Stimulated activated effector memory CD8-positive, alpha-beta T cell treated with anti-CD3 and anti-CD28 coated beads, Interleukin-12 subunit alpha, Interleukin-12 subunit beta, amount 100 ng/mL, for 72 hours (primary cell): ENCODE data around the gene LRMDA.
A peak's percentile ranks its signal among the peaks of the same experiment; 100 is the strongest.

Source experiments
- ATAC-seq: fragments of 150-1000 bp; cut with Tn5 transposase; 2 replicates; pipeline ENCODE4 v1.10.0; 2021
- DNase-seq, 2 donors: peaks; one replicate each; pipeline ENCODE4 v3.0.0; 2021 to 2022; ENCODE audit warnings: low spot score in 2 of 2
- H3K27ac Mint-ChIP-seq: one replicate; pipeline ENCODE4 v1.8.0; 2022; ENCODE audit warnings: mild to moderate bottlenecking, mixed read lengths
- H3K36me3 Mint-ChIP-seq: one replicate; pipeline ENCODE4 v1.8.0; 2022; ENCODE audit warnings: mild to moderate bottlenecking, mixed read lengths
- H3K4me1 Mint-ChIP-seq: one replicate; pipeline ENCODE4 v1.8.0; 2022; ENCODE audit warnings: mixed read lengths
- H3K4me3 Mint-ChIP-seq: one replicate; pipeline ENCODE4 v1.8.0; 2022; ENCODE audit warnings: mild to moderate bottlenecking, mixed read lengths
- H3K9me3 Mint-ChIP-seq: one replicate; pipeline ENCODE4 v1.8.0; 2022; ENCODE audit warnings: mixed read lengths

LRMDA gene

DNA sequence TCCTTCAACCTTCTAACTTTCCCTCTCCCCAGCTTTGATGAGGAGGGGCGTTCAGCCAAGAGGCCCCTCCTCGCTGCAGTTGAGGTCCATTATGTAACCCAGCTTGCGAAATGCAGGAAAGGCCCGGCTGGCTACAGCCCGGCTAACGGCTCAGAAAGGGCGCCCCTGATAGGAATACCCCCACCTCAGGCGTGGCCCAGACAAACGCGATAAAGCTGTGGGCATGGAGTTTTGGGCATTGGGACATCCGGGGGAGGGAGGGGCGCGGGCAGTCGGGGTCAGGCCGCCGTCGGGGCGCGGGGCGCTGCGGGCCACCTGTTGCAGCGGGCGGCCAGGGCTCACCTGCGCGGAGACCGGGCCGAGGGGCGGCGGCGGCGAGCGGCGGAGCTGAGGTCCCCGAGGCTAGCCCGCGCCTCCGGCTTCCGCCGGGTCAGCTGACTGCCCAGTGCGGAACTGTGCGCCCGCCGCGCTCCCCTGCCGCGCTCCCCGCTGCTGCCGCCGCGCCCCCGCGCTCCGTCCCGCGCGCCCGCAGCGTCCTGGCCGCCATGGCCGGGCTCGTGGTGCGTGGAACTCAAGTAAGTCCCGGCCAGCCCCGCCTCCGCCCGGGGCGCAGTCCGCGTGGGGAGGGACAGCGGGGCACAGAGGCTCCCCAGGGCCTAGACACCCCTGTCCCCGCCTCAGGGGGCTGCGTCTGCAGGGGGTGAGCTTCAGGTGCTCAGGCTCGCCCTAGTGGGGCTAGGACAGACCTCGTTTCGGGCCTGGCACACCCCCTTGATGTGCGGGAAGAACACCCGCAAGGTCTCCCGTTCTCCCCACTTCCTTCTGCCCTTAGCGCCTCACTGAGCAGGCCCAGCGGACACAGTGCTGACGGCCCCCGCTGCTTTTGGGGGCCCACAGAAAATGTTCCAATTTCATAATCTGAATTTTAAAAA, at the start of gene LRMDA:
LRMDA (plus strand) TSS at position 445 of the 932 bp plus-strand sequence.
- Mint-ChIP-seq H3K36me3 (no peaks in the 10 kb centered on the region), H3K4me3 (no peak within 1 kb of the TSS), H3K9me3 (no peaks in the 10 kb centered on the region), H3K27ac (no peak within 1 kb of the TSS), H3K4me1 (no peaks in the 10 kb centered on the region)
- DNase-seq (no peak), ATAC-seq (no peak)

DNA sequence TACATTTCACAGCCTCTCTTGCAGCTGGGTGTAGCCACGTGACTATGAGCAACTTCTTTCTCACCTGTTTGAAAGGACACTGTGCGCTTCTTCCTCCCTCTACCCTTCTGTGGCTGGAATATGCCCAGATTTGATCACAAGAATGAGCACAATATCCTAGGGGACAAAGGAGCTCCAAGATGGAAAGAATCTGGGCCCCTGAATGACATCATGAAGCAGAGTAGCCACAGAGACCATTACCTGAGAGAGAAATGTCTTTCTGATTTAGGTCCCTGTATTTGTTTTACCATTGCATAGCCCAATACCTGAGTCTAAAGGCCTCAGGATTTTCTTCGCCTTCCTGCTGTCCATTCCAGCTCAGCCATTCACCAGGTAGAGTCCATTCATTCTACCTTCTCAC, 45.3 kb upstream of the LRMDA start:
- no peak for ATAC-seq
- no peak overlapping the region for H3K4me3 Mint-ChIP-seq
- H3K27ac Mint-ChIP-seq: no peak overlapping the region
- no peaks in the 10 kb centered on the region for H3K36me3 Mint-ChIP-seq
- no peak for DNase-seq
- no peaks in the 10 kb centered on the region for H3K4me1 Mint-ChIP-seq
- H3K9me3 Mint-ChIP-seq: no peaks in the 10 kb centered on the region

DNA sequence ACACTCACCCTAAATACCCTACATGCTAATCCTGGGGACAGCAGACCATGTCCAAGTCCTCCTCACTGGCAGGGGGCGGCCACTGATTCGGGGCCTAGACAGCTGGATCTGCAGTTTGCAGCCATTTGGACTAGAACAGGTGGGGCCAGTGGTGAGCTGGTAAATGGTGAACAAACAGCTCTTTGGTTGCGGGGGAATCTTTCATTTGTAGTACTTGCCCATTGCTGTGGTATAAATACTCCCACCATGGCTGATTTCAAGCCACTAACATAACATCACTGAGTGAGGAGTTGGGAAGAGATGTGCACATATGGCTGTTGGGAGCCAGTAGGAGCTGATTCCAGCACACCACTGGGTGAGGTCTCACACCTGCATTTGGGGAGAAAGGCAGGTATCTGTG, 43.3 kb upstream of the LRMDA start:
- no peaks in the 10 kb centered on the region for H3K9me3 Mint-ChIP-seq
- no peak overlapping the region for H3K4me3 Mint-ChIP-seq
- no peak overlapping the region for H3K27ac Mint-ChIP-seq
- no peaks in the 10 kb centered on the region for H3K4me1 Mint-ChIP-seq
- ATAC-seq (no peak), DNase-seq (no peak)
- H3K36me3 Mint-ChIP-seq: no peaks in the 10 kb centered on the region

DNA sequence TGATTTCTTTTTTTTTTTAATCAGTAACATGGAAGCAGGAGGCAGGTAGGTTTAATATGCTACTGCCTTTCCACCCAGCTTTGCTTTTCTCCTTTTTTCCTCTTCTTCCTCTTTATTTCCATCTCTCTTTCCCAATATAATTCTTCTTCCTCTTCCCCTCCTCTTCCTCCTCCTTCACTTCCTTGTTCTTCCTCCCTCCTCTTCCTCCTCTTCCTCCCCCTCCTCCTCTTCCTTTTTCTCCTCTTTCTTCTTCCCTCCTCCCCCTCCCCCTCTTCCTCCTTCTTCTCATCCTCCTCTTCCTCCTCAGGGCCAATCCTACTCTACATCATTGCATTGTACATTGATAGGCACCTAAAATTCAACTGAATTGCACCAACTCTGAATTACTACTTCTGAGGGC, 41.2 kb upstream of the LRMDA start:
- DNase-seq (no peak), ATAC-seq (no peak)
- Mint-ChIP-seq H3K4me1 (peaks cover 6% of the 10 kb centered on the region), H3K9me3 (no peaks in the 10 kb centered on the region), H3K4me3 (no peak overlapping the region), H3K36me3 (peaks cover 6% of the 10 kb centered on the region), H3K27ac (no peak overlapping the region)

DNA sequence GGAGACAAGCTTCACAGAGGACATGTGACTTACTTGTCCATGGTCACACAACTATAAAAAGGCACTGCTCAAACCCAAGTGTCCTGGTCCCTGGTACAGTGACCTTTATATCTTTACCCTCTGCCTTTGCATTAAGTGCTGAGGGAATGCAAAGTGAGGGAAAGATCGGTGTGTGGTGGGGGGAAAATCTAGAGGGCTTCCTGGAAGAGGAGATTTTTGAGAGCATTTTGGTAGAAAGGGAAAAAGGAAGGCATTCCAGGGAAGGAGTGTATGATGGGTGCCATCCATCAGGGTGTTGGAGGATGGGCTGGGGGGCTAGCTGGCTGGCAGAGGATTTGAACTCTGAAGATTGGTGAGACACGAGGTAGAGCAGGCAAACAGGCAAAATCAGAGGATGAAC, 39.2 kb upstream of the LRMDA start:
- peaks cover 8% of the 10 kb centered on the region for H3K4me1 Mint-ChIP-seq

DNA sequence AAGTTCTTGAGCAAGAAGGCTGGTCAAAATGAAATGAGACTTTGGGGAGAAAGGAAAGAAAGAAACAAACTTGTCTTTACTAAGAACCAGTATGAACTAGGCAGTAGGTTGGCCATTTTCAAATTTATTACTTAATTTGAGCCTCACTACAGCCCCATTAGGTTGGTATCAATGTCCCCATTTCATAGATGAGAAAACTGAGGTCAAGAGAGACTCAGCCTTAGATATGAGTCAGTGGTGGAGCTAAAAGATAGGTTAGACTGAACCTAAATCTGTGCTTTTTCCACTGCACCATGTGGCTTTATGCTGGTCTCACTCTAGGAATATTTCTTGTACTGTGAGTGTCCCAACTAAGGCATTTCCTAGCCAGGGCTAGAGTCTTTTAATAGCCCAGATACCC, 38.7 kb upstream of the LRMDA start:
- Mint-ChIP-seq H3K4me3 (no peak overlapping the region), H3K36me3 (peaks cover 6% of the 10 kb centered on the region), H3K9me3 (no peaks in the 10 kb centered on the region), H3K27ac (no peak overlapping the region), H3K4me1 (peaks cover 8% of the 10 kb centered on the region)
- DNase-seq: no peak
- ATAC-seq: no peak

More for the DNA sequence above, 39.2 kb upstream of the LRMDA start:
- DNase-seq (no peak), ATAC-seq (no peak)
- Mint-ChIP-seq H3K9me3 (no peaks in the 10 kb centered on the region), H3K27ac (no peak overlapping the region), H3K36me3 (peaks cover 6% of the 10 kb centered on the region), H3K4me3 (no peak overlapping the region)

DNA sequence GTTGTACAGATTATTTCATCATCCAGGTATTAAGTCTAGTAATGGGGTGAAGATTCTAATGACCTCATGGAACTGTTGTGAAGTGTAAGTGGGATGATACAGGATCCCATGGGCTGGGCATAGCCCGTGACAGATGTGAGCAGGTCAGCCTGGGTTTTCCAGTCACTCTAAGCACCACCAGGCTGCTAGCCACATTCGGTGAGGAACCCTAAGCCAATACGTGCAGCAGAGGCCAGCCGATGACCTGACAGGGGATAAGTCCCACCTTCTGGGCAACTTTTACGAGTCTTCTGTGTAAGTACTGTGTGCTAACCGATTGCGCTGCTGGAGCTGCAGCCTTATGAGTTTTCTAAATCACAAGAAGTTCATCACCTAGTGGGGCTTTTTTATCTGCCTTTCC, 37.2 kb upstream of the LRMDA start:
- peaks cover 6% of the 10 kb centered on the region for H3K36me3 Mint-ChIP-seq
- no peak for ATAC-seq
- no peak overlapping the region for H3K27ac Mint-ChIP-seq
- no peak for DNase-seq
- no peak overlapping the region for H3K4me3 Mint-ChIP-seq
- no peaks in the 10 kb centered on the region for H3K9me3 Mint-ChIP-seq
- peaks cover 8% of the 10 kb centered on the region for H3K4me1 Mint-ChIP-seq

DNA sequence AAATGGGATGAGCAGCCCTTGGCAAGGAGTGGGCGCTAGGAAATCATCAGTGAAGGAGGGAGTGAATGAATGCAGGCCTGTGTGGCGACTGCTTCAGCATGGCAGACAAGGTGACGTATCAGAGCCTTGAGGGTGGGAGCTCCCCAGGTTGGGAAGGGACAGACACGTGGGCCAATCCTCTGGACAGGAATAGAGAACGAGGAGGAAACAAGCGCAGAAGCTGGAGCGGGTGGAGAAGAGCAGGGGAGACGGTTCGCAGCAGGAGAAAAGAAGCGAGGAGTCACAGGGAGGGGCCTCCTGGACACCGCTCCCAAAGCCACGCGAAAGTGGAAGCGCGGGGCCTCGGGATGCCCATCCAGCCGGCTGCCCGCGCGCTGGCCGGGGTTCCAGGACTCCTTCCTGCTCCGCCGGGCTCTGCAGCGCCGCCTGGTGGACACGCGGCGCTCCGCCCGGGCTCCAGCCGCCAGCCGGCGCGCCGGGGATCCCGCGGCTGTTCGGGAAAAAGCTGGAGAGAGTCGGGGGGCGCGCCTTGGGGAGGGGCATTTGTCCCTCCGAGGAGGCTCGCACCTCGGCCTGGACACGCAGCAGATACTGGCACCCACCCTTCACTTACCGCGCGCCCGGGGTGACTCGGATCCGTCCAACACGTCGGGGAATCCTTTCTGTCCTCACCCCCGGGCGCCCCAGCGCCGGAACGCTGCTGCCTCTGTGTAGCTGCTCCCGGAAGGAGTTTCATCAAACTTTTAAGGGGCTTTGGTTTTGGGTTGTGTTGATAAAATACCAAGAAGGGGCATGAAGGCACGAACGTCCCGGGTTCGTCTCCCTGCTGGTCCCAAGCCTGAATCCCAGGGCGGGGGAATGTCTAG, 36.1 kb upstream of the LRMDA start:
- ATAC-seq: no peak
- Mint-ChIP-seq H3K4me3 (no peak overlapping the region), H3K4me1 (peaks cover 10% of the 10 kb centered on the region), H3K36me3 (peaks cover 6% of the 10 kb centered on the region), H3K9me3 (no peaks in the 10 kb centered on the region), H3K27ac (no peak overlapping the region)
- DNase-seq: peak in 1 of 2 donors; percentile 60

DNA sequence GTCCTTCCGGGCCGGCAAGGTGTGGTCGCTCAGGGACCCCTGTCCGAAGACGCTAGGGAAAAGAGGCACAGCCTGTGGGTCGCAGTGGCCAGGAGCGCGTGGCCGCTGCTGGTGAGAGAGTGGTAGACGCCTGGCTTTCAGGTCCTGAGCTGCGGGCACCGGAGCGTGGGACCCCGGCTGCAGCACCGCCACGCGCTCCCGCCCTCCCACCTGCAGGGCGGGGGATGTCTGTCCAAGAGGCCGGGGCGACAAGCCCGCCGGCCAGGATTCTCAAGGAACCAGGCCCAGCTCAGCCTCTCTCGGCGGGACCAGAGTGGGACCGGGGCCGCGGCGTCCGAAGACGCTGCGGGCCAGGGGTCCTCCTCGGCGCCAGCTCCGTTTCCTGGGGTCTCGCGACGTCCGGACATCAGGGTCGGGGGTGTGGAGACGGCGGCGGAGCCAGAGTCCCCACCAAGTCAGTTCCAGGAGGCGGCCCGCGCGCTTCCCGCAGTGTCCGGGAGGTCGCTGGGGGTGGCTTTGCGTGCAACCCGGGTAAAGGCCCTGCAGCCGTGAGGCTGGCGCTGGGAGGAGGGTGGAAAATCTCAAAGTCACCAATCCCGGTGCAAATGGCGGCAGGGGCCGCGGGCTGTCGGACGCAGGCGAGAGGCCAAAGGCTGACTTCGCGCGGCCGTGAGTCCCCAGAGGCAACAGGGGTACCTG, 35.3 kb upstream of the LRMDA start:
- Mint-ChIP-seq H3K9me3 (no peaks in the 10 kb centered on the region), H3K4me3 (no peak overlapping the region), H3K4me1 (peaks cover 16% of the 10 kb centered on the region), H3K36me3 (peaks cover 6% of the 10 kb centered on the region), H3K27ac (no peak overlapping the region)
- DNase-seq (no peak), ATAC-seq (no peak)

DNA sequence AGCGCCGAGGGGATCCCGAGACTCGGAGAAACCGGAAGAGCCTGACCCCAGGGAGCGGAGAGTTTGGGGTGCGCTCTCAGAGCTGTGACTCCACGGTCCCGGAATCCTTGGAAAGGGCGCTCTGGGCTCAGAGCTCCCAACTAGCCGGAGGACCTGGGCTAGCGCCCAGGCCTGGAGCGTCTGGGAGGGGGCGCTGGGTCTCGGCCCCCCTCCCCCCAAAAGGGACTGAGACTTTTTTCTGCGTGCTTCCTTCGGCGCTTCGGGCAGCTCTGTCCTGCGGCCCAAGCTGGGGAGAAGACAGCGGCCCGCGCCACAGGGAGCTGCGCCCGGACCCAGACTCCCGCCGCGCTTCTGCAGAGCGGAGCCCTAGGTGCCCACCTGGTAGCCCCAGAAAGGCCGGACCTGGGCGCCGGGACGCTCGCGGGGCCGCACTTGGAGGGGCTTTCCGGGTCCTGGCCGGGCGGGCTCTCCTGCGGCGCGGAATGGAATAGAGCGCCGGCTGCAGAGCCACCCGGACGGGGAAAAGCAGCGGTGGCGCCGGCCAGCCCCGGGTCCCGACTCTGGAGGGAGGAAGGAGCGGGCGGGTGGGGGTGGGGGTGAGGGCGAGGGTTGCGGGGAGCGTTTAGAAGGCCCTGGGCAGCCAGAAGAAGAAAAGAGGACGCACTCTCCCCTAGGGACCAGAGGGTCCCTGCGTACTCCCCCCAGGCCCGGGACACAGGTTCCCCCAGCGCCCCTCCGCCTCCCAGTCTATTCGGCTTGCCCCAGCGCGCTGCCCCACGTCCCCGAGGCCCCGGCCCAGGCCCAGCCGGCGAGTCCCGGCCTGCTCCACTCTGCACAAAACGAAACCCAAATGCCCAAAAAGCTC, 34.6 kb upstream of the LRMDA start:
- Mint-ChIP-seq H3K4me3 (no peak overlapping the region), H3K9me3 (no peaks in the 10 kb centered on the region), H3K36me3 (peaks cover 6% of the 10 kb centered on the region), H3K27ac (no peak overlapping the region), H3K4me1 (peaks cover 16% of the 10 kb centered on the region)
- DNase-seq (no peak), ATAC-seq (no peak)

DNA sequence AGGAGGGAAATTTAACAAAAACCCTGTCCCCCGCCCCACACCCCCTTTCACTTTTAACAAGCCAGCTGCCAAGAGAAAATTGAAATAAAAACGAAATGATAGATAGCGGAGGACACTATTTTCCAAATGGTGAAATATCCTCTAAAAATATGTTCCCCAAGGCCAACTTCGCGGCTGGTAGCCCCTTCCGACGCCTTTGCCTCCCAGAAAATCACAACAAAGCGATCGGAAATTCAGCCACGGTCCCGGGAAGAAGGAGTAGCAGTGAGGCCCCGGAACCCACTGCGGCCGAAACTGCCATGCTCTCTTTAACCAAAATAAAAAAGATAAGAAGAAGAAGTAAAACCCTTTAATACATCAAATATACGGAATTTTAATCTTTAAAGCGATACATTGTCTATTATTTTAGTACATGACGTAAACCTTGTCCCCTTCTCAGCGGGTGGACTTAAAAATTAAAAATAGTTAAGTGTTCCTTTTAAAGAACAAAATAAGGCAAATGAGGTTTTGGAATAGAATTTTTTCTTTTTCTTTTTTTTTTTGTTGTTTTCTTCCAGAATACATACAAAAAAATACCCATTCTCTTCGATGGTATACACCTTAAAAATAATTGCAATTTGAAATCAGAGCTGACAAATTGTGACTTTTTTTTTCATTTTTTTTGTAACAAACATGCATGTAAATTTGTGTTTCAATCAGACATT, 33.8 kb upstream of the LRMDA start:
- H3K4me1 Mint-ChIP-seq: peaks cover 22% of the 10 kb centered on the region
- peaks cover 6% of the 10 kb centered on the region for H3K36me3 Mint-ChIP-seq
- no peak overlapping the region for H3K27ac Mint-ChIP-seq
- DNase-seq (no peak), ATAC-seq (no peak)
- no peak overlapping the region for H3K4me3 Mint-ChIP-seq
- no peaks in the 10 kb centered on the region for H3K9me3 Mint-ChIP-seq

DNA sequence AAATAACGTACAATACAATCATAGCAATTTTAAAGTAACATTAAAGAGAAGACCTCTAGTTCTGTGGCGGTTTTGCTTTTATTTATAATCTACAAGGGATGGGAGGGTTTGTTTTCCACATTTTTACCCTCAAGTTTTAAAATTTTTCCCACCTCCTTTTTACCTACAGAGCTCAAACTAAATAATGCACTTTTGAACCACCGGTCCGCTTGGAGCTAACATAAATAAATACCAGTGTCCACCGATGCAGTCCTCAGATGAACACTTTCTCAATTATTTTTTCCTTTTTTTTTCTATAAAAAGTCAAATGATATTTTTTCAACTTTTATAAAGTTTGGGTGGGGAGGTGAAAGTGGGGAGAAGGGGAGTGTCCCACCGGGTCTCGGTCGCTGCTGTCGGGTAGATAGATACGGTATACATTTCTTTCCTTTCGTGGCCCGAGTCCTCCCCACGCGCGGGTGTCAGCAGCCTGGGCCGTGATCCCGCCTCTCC, 33.2 kb upstream of the LRMDA start:
- no peak overlapping the region for H3K4me3 Mint-ChIP-seq

DNA sequence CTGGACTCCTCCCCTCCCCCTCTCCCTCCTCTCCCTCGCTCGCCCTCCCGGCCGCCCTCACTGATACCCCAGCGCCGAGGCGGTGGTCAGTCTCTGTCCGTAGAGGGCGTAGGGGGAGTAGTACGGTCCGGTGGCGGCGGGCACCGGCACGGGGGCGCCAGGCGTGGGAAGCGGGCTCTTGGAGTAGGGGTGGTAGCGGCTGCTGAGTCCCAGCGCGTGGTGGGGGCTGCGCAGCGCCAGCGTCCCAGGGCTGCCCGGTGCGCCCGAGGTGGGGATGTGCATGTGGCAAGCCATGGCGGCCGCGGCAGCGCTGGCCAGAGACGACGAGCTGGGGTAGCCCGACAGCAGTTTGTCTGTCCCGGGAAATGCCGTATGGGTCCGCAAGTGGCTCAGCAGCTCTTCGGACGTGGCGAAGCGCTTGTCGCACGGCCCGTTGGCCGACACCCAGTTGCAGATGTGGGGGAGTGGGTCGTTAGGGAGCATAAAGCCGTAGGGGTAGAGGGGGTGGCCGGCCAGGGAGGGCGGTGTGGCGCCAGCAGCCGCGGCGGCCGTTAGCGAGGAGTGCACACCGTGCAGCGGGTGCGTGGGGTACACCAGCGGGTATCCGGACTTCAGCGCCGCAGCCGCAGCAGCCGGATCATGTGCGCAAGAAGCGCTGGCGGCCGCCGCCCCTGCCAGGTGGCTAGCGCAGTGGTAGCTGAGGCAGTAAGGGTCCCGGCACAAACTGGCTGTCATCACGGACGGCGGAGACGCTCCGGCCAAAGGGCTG, 32.5 kb upstream of the LRMDA start:
- ATAC-seq (no peak), DNase-seq (no peak)
- Mint-ChIP-seq H3K9me3 (no peaks in the 10 kb centered on the region), H3K27ac (no peak overlapping the region), H3K36me3 (peaks cover 6% of the 10 kb centered on the region), H3K4me3 (no peak overlapping the region), H3K4me1 (peaks cover 32% of the 10 kb centered on the region)

More for the DNA sequence above, 33.2 kb upstream of the LRMDA start:
- DNase-seq: no peak
- no peak for ATAC-seq
- peaks cover 6% of the 10 kb centered on the region for H3K36me3 Mint-ChIP-seq
- peaks cover 28% of the 10 kb centered on the region for H3K4me1 Mint-ChIP-seq
- H3K27ac Mint-ChIP-seq: no peak overlapping the region
- H3K9me3 Mint-ChIP-seq: no peaks in the 10 kb centered on the region
